OCI-M1 (cell line): ENCODE results near the gene ADAM12.
"Not testable (repeated sequence)": the region's sequence is repeated elsewhere in the genome, so short reads cannot be mapped to it uniquely, and the experiment has no call there.

ENCODE experiments used
- DNase-seq: peaks from one replicate; lab custom pipeline; 2025; lab: John Stamatoyannopoulos, UW

Gene ADAM12

DNA sequence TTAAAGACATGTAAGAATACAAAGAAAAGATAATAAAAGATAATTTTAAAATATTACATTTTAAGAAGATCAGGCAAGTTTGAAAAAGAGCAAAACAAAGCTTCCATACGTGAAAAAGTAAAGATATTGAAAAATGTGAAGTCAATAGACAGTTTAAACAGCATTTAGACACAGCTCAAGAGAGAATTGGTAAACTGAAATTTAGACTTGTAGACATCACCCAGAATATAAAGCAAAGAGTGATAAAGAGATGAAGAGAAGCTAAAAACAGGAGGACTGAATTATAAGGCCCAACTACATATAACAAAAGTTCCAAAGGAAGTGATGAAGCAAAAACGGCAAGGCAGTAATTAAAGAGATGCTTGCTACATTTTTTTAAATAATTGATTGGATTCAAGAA lies 13.8 kb downstream of the ADAM12 start:
- no peak for DNase-seq

GRCh38 chr10:126373972-126374371 lies 14.3 kb downstream of the ADAM12 start:
- no peak for DNase-seq

DNA sequence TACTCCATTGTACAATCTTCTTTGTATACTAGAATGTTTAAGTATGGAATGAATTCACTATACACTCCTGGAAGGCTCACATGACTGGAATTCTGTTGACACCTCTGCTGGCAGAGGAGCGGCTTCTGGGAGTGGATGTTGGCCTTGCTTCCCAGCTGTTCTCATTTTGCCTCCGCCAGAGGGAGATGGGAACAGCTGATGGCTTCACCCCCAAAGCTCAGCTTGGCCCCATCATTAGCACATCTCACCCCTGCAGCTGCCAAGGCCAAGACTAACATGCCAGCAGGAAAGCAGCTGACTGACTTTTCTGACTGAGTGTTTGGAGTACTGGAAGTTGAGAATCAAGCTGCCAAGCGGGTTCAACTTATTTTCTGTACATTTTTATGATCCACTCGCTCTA lies 15.1 kb downstream of the ADAM12 start:
- DNase-seq, result no peak

GRCh38 chr10:126372396-126372795 lies 15.9 kb downstream of the ADAM12 start:
- no peak for DNase-seq

GRCh38 chr10:126369125-126369710 lies 19.1 kb downstream of the ADAM12 start:
- no peak for DNase-seq

- no peak for DNase-seq
Observed at GRCh38 chr10:126357169-126357568, 31.1 kb downstream of the ADAM12 start.

GRCh38 chr10:126353666-126354065 lies 34.6 kb downstream of the ADAM12 start:
- DNase-seq, result no peak

GRCh38 chr10:126352453-126352852 lies 35.8 kb downstream of the ADAM12 start:
- no peak for DNase-seq

- DNase-seq, result no peak
Observed at GRCh38 chr10:126351021-126351420, 37.3 kb downstream of the ADAM12 start.

DNA sequence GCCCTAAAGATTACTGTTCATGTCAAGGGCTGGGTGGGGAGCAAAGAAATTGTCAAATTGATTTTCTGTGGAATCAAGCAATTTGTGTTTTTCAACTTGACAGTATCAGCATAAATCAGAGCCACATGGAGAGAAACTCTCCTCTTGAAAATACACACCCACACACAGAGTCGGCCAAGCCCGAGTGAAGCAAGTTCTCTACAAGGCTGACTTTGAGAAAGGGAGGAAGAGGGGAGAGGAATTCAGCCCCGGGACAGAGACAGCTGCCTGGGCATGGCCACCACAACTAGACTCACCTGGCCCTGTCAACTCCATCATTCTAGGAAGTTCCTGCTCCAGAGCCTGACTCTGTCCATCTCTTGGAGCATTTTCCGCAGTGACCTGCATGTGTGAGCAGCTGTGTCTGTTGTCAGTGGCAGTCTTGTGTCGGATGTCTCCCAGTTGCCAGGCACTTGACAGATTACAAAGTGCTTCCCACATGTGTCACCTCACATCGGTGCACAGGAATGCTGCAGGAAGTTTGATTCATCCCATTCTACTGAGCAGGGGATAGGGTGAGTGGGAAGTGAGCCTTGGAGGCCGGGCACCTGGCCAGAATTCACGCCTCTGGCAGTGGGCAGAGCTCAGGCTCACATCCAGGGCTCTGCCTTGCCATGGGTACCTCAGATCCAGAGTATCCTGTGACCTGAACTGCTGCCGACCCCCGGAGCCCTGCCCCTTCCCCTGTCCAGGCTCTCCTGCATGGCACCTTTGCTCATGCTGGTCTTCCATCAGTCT lies 37.9 kb downstream of the ADAM12 start:
- DNase-seq, result no peak

- DNase-seq, result no peak
Observed at GRCh38 chr10:126349676-126350075, 38.6 kb downstream of the ADAM12 start.

DNA sequence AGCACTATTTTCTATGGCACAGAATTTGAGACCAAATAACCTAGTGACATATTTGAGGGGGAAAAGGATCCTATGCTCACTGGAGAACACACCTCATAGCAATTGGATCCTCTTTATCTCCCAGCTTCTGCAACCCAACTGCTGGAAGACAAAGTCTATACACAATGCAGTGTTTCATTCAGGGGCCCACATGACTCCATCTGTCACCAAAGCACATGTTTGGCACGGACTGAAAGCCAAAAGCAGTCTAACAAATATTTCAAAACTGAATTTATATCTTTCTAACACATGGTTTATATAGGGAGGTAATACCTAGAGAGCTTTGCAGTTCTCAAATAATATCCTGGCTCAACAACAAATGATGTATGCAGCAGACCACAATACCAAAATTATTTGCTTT lies 39.2 kb downstream of the ADAM12 start:
- DNase-seq, result no peak

DNA sequence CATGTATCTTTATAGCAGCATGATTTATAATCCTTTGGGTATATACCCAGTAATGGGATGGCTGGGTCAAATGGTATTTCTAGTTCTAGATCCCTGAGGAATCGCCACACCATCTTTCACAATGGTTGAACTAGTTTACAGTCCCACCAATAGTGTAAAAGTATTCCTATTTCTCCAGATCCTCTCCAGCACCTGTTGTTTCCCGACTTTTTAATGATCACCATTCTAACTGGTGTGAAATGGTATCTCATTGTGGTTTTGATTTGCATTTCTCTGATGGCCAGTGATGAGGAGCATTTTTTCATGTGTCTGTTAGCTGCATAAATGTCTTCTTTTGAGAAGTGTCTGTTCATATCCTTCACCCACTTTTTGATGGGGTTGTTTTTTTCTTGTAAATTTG lies 44.8 kb downstream of the ADAM12 start:
- DNase-seq, result not testable (repeated sequence)

DNA sequence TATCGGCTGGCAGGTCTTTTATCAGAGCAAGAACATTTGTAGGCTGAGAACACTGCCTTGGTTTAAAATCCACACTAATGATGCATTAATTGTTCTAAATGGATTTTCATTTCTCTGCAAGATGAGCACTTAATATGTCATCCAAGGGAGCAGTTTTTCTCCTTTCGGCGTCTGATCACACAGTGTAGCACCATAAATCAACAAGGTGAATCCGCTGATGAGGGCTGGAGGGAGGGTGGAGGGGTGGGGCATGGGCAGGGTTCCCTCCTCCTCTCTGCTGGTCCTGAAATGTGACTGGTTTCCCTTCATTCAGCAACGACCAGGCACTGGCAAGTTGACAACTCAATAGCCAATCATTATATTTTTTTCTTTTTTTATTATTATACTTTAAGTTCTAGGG lies 45.6 kb downstream of the ADAM12 start:
- DNase-seq, result no peak

DNA sequence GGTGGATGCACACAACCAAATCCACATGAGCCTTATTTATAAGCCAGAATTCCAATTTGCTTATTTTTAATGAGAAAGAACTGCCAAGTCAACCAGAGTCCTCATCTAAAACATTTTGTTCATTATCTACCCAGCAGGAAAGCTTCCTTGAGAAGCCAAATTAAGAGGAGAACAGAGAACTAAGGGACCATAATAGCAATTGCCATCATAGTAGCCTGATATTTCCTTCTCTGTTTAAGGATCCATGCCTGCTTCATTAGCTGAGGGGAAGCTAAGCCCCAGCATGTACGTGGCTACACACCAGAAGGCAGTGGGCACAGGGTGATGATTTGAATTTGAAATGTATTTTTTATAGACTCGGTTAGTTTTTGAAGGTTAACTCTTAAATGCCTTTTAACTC lies 46.8 kb downstream of the ADAM12 start:
- no peak for DNase-seq

- no peak for DNase-seq
Observed at GRCh38 chr10:126337251-126337810, 50.9 kb downstream of the ADAM12 start.

- no peak for DNase-seq
Observed at GRCh38 chr10:126336801-126337200, 51.5 kb downstream of the ADAM12 start.

DNA sequence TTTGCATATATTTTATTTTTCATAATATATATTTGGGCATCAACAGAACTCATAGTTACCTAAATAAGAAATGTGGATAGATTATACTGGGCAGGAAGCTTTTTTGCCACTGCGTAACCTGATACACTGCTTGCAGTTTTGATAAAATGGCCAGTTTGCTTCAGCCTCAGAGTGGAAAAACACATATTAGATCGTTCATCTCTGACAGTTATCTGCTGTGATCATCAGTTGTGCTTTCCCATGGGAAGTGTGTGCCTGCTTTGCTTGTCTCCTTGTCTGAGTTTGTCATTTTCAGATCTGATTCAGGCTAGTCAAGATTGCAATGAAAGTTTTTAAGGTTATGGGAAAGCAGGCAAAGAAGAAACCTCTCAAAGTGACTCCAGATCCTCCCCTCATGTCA lies 54.0 kb downstream of the ADAM12 start:
- no peak for DNase-seq

- DNase-seq, result no peak
Observed at GRCh38 chr10:126332576-126332975, 55.7 kb downstream of the ADAM12 start.

GRCh38 chr10:126331101-126331500 lies 57.2 kb downstream of the ADAM12 start:
- no peak for DNase-seq

- DNase-seq, result no peak
Observed at GRCh38 chr10:126324826-126325225, 63.5 kb downstream of the ADAM12 start.

DNA sequence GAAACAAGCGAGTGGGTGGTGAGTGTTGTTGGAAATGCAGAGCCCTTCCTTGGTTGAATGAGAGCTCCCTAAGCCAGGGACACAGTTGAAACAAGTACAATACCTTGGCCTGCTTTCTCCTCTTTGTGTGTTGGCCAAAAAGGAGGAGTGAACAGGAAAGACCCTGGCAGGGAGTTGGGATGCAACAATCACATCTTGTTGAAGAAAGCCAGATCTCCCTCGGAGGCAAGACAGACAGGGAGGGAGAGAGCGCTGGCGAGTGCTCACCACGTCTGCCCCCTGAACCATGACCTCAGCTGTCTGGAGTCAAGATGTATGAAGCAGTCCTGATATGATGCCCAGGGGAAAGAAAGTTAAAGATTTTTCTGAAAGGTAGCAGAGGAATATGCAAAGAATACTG lies 66.8 kb downstream of the ADAM12 start:
- DNase-seq, result no peak

DNA sequence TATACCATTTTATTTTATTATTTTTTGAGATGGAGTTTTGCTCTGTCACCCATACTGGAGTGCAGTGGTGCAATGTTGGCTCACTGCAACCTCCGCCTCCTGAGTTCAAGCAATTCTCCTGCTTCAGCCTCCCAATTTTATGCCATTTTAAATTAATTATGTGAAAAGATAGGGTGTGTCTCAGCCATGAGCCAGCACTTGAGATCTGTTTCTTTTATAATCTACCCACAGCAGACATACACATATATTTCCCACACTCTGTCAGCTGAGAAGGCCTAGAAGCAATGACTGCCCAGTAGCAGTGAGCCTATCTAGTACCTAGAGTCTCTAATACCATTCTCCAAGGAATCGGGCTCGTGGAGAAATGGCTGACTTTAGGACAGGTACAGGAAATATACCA lies 70.5 kb downstream of the ADAM12 start:
- no peak for DNase-seq
